Measurements from ENCODE around the gene STYK1.

- TF ChIP-seq CTCF (IDR thresholded peaks at IDR 0.05) (no peak), POLR2A (IDR thresholded peaks at IDR 0.05) (no peak)
Observed at GRCh38 chr12:10700581-10700980, 26.7 kb upstream of the STYK1 start.
